GM12878 (cell line): ENCODE measurements around the gene IFNK. TPM values are rescaled to one million over a fixed set of nuclear protein-coding genes. Genes with fewer than 3 reads are reported as not detected.

Experiments used
- ATAC-seq: fragments of 200-7000 bp; cut with Tn5 transposase; 3 replicates; pipeline ENCODE4 v1.9.1; 2020; ENCODE audit warnings: mild to moderate bottlenecking, moderate library complexity
- BruUV-seq: library from RNA; stranded (reverse); fragments of 400-500 nt; replicated peaks from 2 replicates; lab custom pipeline; 2021; lab: Mats Ljungman, UMichigan
- CTCF ChIA-PET: fragments of 300-600 bp; sonication (Branson Sonifier 250); formaldehyde crosslinking; extraction: SDS; loops from one replicate; lab custom pipeline; 2021; ENCODE audit warnings: inconsistent platforms; lab: Yijun Ruan, JAX
- POLR2A ChIA-PET: fragments of 350-600 bp; formaldehyde crosslinking; extraction: SDS; loops from one replicate; lab custom pipeline; 2021; ENCODE audit warnings: inconsistent platforms; lab: Charles Lee
- RAD21 ChIA-PET: fragments of 300-600 bp; sonication (Branson Sonifier 250); formaldehyde crosslinking; loops from one replicate; lab custom pipeline; 2023; ENCODE audit warnings: antibody characterized with exemption; ENCODE audit not compliant: unreplicated experiment; lab: Charles Lee
- SMC1A ChIA-PET: fragments of 300-600 bp; sonication (Branson Sonifier 250); formaldehyde crosslinking; loops from one replicate; lab custom pipeline; 2023; ENCODE audit not compliant: unreplicated experiment, uncharacterized antibody; lab: Charles Lee
- DNase-seq: peaks from one replicate; pipeline ENCODE4 v3.0.0-alpha.2; 2011; ENCODE audit warnings: low read depth, low spot score
- FAIRE-seq: peaks from 3 replicates; lab custom pipeline; 2011; peaks lifted over from hg19 to GRCh38; lab: Jason Lieb, UNC
- H2AFZ ChIP-seq: 2 replicates; pipeline ENCODE4 v1.6.0; 2011; ENCODE audit warnings: low read depth, low read length, control low read depth; ENCODE audit not compliant: control insufficient read depth
- H3K27ac ChIP-seq: 2 replicates; pipeline ENCODE4 v1.5.1; 2011; ENCODE audit warnings: control low read depth; ENCODE audit not compliant: control insufficient read depth, insufficient read depth
- H3K27me3 ChIP-seq, 2 experiments: replicated peaks in 1 of 2; 2 replicates each; pipeline versions ENCODE4 v1.6.0 to v1.6.1; 2011; ENCODE audit warnings: low read length in 1 of 2; ENCODE audit not compliant: control insufficient read depth in 2 of 2, insufficient read depth in 2 of 2
- H3K36me3 ChIP-seq, 2 experiments: 2 replicates each; pipeline ENCODE4 v1.5.1; 2011; ENCODE audit warnings: low read length in 1 of 2; ENCODE audit not compliant: control insufficient read depth in 2 of 2, insufficient read depth in 2 of 2
- H3K4me1 ChIP-seq: 2 replicates; pipeline ENCODE4 v1.6.1; 2011; ENCODE audit warnings: mild to moderate bottlenecking, low read length, moderate library complexity, mixed read lengths; ENCODE audit not compliant: control insufficient read depth, insufficient read depth
- H3K4me2 ChIP-seq: 2 replicates; pipeline ENCODE4 v1.6.0; 2011; ENCODE audit warnings: control low read depth; ENCODE audit not compliant: control insufficient read depth, insufficient read depth
- H3K4me3 ChIP-seq: fragments of 200-600 bp; sonication (generic); 2 replicates; pipeline ENCODE4 v1.5.1; 2016
- H3K79me2 ChIP-seq: 2 replicates; pipeline ENCODE4 v1.6.0; 2011; ENCODE audit warnings: low read length; ENCODE audit not compliant: control insufficient read depth, insufficient read depth
- H3K9ac ChIP-seq: 2 replicates; pipeline ENCODE4 v1.8.0; 2011; ENCODE audit warnings: low read length, control low read depth, mixed read lengths; ENCODE audit not compliant: control insufficient read depth, insufficient read depth
- H3K9me3 ChIP-seq: replicated peaks from 3 replicates; pipeline ENCODE4 v1.5.1; 2011; ENCODE audit warnings: mild to moderate bottlenecking, low read length; ENCODE audit not compliant: control insufficient read depth, insufficient read depth
- H4K20me1 ChIP-seq: 2 replicates; pipeline ENCODE4 v1.6.0; 2011; ENCODE audit not compliant: control insufficient read depth, insufficient read depth
- CEBPB ChIP-seq, 2 experiments: fragments of 150-350 bp in 1 of 2; IDR thresholded peaks; 2 replicates each; pipeline ENCODE4 v1.6.1; 2012 to 2014; ENCODE audit warnings: low read depth in 2 of 2, low read length in 2 of 2, borderline replicate concordance in 1 of 2, inconsistent platforms in 1 of 2
- WGBS: methylation state at CpG from one replicate; pipeline ENCODE4 v1.1.6; 2016; ENCODE audit warnings: low lambda C conversion rate; ENCODE audit not compliant: insufficient replicate concordance, insufficient coverage; ENCODE audit errors: missing lambda C conversion rate; 5-methylcytosine and 5-hydroxymethylcytosine counted together
- in situ Hi-C: fragments of 300-500 bp; cut with MboI; formaldehyde crosslinking; loops from 9 replicates; pipeline ENCODE4 v1.14.3; 2018; ENCODE audit warnings: mixed read lengths
- intact Hi-C: fragments of 100-400 bp; cut with micrococcal nuclease; formaldehyde crosslinking; loops from one replicate; pipeline ENCODE4 v1.14.2; 2022; ENCODE audit not compliant: unreplicated experiment
- polyA plus RNA-seq, 11 experiments: library from polyadenylated mRNA; depleted of rRNA in 4 of 11; unstranded in 6 of 11; stranded (reverse) in 5 of 11; fragments of >200 nt; fragmentation: Nextera tagmentation in 4 of 11; fragmentation: Illumina TruSeq in 1 of 11; extraction: Ambion mirVana in 4 of 11; extraction: Trizol in 1 of 11; gene quantifications; 1 replicate in 1 of 11; 2 replicates in 10 of 11; pipeline versions ENCODE4 v1.2.1 to v1.2.3, GENCODE V29; 2011 to 2016; ENCODE audit warnings: inconsistent platforms in 2 of 11, missing spikeins in 2 of 11, low read depth in 1 of 11
- total RNA-seq, 4 experiments: library from RNA; depleted of rRNA in 3 of 4; stranded (reverse); fragments of >200 nt in 3 of 4; fragmentation: Illumina TruSeq in 1 of 4; extraction: Trizol in 1 of 4; gene quantifications; 2 replicates each; pipeline versions ENCODE4 v1.2.1 to v1.2.3, GENCODE V29; 2013 to 2021
- TF ChIP-seq, protein P1 (sequence below): fragments of 150-350 bp; IDR thresholded peaks from 2 replicates; pipeline ENCODE4 v1.6.1; 2016; ENCODE audit warnings: low read depth, low read length
- TF ChIP-seq, protein P2 (sequence below): fragments of 450-650 bp; IDR thresholded peaks from 2 replicates; pipeline ENCODE4 v1.6.1; 2017; ENCODE audit warnings: antibody characterized with exemption, mild to moderate bottlenecking, moderate library complexity

IFNK gene
- total and polyA plus RNA-seq, 10 of the 15 experiments (the other 5 are each of a cell fraction or from before 2014, with no cell fraction given), result 0.06 TPM; not detected in 9

DNA sequence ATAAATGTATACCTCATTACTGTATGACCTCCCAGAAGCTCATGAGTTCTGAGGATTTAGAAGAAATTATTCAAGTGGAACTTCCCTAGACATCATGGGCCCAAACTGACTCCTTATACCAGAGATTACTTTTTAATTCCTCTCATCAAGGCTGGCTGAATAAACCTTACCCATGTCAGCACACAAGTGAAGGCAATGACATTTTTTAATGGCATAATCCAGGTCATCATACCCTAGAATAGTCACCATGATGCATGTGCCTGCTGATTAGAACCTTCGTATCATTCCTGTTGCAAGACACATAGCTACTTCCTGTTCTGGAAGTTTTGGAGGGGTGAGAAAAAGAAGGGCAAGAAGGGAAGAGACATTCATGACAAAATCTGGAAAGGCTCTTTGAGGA is 49.8 kb upstream of the IFNK start:
- no peaks in the 10 kb centered on the region for H3K79me2 ChIP-seq
- 94% methylated on average over 1 of the region's 1 CpG for WGBS
- FAIRE-seq, result no peak
- no peak overlapping the region for H3K4me2 ChIP-seq
- H3K36me3 ChIP-seq, result no peaks in the 10 kb centered on the region; a peak in 1 of 4 replicates
- in situ Hi-C loops (no loop called here), intact Hi-C loops (no loop called here)
- SMC1A ChIA-PET, result interaction anchor here (1.1 to 2.4 kb wide), 3 partner anchors 11 to 53 kb away, joined by 3 to 8 read pairs (median 6); no protein-coding TSS in a partner anchor
- RAD21 ChIA-PET, result no interaction called here
- ATAC-seq, result no peak
- H3K27ac ChIP-seq, result no peak overlapping the region
- H3K9ac ChIP-seq, result no peak overlapping the region
- H3K27me3 ChIP-seq, result no peaks in the 10 kb centered on the region
- H2AFZ ChIP-seq, result no peak overlapping the region
- no peak overlapping the region for H3K4me3 ChIP-seq
- no peaks in the 10 kb centered on the region for H3K4me1 ChIP-seq
- TF ChIP-seq, protein P1, sequence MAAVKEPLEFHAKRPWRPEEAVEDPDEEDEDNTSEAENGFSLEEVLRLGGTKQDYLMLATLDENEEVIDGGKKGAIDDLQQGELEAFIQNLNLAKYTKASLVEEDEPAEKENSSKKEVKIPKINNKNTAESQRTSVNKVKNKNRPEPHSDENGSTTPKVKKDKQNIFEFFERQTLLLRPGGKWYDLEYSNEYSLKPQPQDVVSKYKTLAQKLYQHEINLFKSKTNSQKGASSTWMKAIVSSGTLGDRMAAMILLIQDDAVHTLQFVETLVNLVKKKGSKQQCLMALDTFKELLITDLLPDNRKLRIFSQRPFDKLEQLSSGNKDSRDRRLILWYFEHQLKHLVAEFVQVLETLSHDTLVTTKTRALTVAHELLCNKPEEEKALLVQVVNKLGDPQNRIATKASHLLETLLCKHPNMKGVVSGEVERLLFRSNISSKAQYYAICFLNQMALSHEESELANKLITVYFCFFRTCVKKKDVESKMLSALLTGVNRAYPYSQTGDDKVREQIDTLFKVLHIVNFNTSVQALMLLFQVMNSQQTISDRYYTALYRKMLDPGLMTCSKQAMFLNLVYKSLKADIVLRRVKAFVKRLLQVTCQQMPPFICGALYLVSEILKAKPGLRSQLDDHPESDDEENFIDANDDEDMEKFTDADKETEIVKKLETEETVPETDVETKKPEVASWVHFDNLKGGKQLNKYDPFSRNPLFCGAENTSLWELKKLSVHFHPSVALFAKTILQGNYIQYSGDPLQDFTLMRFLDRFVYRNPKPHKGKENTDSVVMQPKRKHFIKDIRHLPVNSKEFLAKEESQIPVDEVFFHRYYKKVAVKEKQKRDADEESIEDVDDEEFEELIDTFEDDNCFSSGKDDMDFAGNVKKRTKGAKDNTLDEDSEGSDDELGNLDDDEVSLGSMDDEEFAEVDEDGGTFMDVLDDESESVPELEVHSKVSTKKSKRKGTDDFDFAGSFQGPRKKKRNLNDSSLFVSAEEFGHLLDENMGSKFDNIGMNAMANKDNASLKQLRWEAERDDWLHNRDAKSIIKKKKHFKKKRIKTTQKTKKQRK, result no peak
- TF ChIP-seq, protein P2, sequence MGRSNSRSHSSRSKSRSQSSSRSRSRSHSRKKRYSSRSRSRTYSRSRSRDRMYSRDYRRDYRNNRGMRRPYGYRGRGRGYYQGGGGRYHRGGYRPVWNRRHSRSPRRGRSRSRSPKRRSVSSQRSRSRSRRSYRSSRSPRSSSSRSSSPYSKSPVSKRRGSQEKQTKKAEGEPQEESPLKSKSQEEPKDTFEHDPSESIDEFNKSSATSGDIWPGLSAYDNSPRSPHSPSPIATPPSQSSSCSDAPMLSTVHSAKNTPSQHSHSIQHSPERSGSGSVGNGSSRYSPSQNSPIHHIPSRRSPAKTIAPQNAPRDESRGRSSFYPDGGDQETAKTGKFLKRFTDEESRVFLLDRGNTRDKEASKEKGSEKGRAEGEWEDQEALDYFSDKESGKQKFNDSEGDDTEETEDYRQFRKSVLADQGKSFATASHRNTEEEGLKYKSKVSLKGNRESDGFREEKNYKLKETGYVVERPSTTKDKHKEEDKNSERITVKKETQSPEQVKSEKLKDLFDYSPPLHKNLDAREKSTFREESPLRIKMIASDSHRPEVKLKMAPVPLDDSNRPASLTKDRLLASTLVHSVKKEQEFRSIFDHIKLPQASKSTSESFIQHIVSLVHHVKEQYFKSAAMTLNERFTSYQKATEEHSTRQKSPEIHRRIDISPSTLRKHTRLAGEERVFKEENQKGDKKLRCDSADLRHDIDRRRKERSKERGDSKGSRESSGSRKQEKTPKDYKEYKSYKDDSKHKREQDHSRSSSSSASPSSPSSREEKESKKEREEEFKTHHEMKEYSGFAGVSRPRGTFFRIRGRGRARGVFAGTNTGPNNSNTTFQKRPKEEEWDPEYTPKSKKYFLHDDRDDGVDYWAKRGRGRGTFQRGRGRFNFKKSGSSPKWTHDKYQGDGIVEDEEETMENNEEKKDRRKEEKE, result no peak
- TF ChIP-seq CEBPB (IDR thresholded peaks at IDR 0.05; ENCODE audit: borderline replicate concordance in 1 of 2, low read depth in 2 of 2, low read length in 2 of 2), result no peak
- peaks cover 2% of the 10 kb centered on the region; the same call in 1 of the 3 replicates for H3K9me3 ChIP-seq
- H4K20me1 ChIP-seq, result no peaks in the 10 kb centered on the region
- no TSS peak for BruUV-seq
- CTCF ChIA-PET, result interaction anchor here (0.5 to 3.7 kb wide), 4 partner anchors 11 to 443 kb away, joined by 3 to 20 read pairs (median 4); no protein-coding TSS in a partner anchor
- DNase-seq, result no peak
- POLR2A ChIA-PET, result interaction anchor here (1.5 kb wide), 1 partner anchor 11 kb away, joined by 4 read pairs; no protein-coding TSS in a partner anchor
